Hematopoietic multipotent progenitor cell treated with erythropoietin and hydrocortisone succinate and interleukin-3 and kit ligand, for 17 days (in vitro differentiated cells): ENCODE data around the gene ANTXR2.
"Not testable (repeated sequence)": the region's sequence is repeated elsewhere in the genome, so short reads cannot be mapped to it uniquely, and the experiment has no call there.

Experiments
- DNase-seq: peaks from one replicate; pipeline ENCODE4 v3.0.0-alpha.2; 2015; ENCODE audit warnings: low spot score

ANTXR2 gene

GRCh38 chr4:80017125-80017854, 55.7 kb downstream of the ANTXR2 start:
- DNase-seq, result no peak

GRCh38 chr4:80016506-80016905, 56.5 kb downstream of the ANTXR2 start:
- DNase-seq, result no peak

DNA sequence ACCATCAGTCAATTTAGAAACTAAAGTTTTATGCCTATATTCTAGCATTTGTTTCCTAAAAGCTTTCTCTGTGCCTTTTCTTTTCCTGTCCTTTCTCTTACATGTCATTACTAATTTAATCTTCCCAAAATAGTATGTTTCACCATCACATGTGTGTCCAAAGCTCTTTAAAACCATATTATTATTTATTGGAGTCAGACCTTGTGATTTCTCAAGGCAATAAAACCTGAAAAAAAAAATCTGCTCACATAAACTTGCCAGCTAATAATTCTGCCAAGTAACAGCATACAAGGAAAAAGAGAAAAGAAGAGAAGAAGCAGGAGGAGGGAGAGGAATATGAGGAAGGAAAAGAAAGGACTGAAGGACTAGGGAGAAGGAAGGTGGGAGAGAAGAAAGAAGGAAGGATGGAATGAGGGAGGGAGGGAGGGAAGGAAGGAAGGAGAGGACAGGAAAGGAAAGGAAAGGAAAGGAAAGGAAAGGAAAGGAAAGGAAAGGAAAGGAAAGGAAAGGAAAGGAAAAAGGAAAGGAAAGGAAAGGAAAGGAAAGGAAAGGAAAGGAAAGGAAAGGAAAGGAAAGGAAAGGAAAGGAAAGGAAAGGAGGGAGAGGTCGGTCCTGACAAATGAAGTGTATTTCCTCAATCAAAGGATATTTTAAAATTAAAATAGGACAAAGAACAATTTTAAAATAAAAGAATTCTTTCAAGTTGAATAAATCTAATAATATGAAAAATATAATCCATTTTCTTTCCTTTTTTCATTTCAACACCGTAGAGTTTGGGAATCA, 57.4 kb downstream of the ANTXR2 start:
- DNase-seq, result no peak

DNA sequence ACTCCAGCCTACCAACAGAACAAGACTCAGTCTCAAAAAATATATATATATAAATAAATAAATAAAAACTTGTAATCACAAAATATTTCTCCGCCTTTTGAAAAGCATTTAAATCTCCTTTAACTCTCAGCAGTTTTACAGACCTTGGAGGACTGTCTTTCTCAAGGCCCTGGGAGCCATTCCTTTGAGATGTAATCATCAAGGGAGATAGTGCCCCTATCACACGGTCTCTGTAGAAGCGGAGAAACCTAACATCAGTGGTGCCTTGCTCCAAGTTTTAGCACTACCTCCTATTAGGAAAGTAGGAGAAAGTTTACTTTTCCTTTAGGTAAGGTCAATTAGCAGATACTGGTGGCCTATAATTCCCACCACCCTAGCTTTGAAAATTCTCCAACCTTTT, 58.5 kb downstream of the ANTXR2 start:
- no peak for DNase-seq

GRCh38 chr4:80012291-80012690, 60.7 kb downstream of the ANTXR2 start:
- no peak for DNase-seq

DNA sequence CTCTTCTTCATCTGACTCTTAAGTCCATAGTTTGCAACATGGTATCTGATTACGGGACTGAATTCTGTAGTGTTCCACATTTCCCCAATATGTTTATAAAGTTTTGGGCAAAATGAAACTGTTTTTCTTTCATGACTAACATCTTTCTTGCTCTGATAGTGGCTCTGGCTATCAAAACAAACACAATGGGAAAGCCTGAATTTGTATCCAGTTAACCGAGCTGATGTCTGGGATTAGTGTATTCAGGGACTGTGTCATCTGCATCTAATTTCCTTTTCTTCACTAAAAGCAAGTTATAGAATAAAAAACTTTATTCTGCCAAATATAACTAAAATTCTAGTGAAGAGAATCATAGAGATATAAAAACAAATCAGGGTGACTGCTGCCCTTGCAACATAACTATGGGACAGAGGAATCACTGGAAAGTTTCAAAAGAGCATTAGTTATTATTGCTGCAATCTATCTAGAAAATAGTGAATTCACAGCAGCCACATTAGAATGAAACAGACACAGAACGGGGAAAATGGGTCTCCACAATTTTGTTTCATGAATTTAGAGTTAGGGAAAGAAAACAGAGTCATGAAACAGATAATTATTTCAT, 61.3 kb downstream of the ANTXR2 start:
- DNase-seq, result no peak

DNA sequence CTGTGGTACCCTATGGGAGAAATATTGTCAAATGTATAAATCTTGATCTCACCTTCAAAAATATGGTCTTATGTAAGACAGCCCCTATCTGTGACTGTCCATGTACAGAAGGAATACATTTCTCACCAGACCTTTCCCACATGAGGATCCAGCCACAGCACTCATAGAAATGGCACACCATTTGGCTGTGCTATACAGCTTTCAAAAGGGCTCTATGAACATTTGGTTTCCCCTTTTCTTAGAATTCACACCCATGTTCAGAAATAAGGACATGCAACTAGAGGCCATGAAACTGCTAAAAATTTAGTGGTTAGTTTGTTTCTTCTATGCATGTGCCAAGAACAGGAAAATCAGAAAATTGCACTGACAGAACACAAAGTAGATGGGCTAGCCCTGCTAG, 62.7 kb downstream of the ANTXR2 start:
- DNase-seq, result no peak

- no peak for DNase-seq
Measured at GRCh38 chr4:80009806-80010205, 63.2 kb downstream of the ANTXR2 start.

DNA sequence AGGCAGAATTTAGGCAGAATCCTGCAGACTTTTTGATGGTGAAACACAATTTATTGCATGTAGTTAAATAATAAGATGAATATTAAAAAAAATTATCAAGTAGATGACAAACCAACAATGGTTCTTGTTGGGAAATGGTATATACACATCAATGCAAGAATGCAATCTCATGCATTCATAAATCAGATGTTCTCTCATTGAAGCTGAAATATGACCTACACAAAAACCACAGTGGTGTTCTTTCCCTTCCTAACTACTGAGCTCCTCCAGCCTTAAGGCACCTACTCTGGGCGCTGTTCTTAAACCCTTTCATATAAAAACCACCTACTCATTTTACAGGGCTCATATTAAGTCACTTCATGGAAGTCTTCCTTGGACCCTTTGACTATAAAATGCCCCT, 64.1 kb downstream of the ANTXR2 start:
- DNase-seq, result no peak

DNA sequence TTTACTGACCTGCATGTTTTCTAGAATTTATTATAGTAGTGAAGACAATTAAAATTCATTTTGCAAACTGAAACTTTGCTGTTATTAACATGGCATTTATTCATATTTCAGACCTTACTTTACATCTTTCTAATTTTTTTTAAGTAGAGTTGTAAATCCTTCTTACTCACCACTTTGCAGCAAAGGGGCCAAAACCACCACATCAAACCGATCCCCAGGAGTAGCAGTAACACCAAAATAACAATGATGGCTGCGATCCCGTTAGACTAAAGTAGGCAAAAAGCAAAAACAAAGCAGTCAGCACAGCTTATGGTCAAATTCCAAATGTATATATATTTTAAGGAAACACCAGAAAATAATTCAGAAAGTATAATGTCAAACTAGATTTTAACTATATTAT, 64.7 kb downstream of the ANTXR2 start:
- DNase-seq, result no peak

GRCh38 chr4:80007745-80008149, 65.3 kb downstream of the ANTXR2 start:
- no peak for DNase-seq

- no peak for DNase-seq
Measured at GRCh38 chr4:80006935-80007744, 65.9 kb downstream of the ANTXR2 start.

GRCh38 chr4:80005863-80006262, 67.2 kb downstream of the ANTXR2 start:
- DNase-seq, result no peak

GRCh38 chr4:80004319-80004718, 68.7 kb downstream of the ANTXR2 start:
- no peak for DNase-seq

- DNase-seq, result not testable (repeated sequence)
Measured at GRCh38 chr4:80002559-80002958, 70.5 kb downstream of the ANTXR2 start.

DNA sequence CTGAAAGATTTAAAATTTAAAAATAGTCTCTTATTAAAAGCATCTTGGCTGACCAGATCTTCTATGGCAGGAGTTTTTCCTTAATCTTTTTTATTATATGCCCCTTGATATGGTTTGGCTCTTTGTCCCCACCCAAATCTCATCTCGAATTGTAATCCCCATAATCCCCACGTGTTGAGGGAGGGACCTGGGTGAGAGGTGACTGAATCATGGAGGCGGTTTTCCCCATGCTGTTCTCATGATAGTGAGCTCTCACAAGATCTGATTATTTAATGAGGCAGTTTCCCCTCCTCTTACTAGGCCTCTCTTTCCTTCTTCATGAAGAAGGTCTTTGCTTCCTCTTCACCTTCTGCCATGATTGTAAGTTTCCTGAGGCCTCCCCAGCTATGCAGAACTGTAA, 74.0 kb downstream of the ANTXR2 start:
- DNase-seq, result not testable (repeated sequence)

DNA sequence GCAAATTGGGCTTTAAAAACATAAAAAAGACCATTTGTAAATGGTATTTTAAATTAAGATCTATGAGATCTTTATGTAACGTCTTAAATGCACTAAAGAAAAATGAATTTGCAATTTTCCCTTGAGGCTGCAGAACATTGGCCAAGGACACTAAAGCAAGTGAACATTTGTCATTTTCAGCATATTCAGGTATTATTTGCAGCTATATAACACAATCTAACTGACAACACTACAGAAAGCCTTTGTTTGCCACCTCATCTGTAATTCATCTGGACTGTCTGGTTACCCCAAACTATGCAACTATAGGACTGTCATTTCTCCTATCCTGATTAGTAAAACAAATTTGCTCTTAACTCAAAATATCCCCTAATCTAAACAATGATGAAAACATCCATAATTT, 74.8 kb downstream of the ANTXR2 start:
- no peak for DNase-seq

DNA sequence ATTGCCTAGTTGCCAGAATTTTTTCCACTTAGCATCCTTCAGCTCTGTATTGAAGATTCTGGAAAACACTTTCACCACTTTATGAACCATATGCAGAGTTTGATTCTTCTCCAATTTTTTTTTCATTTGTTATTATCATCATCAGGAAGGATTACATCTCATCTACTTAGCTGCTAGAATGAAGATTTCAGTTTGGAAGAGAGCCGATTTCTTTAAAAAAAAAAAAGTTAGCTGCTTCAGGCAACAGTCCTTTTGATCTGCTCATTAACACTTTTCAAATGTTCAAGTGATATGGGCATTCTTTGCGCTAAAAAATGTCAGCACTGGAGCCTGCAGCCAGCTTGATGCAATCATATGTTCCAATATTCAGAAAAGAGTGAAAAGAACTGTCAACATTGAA, 76.2 kb downstream of the ANTXR2 start:
- no peak for DNase-seq

- no peak for DNase-seq
Measured at GRCh38 chr4:79993476-79993875, 79.6 kb downstream of the ANTXR2 start.

GRCh38 chr4:79991601-79992000, 81.4 kb downstream of the ANTXR2 start:
- no peak for DNase-seq

DNA sequence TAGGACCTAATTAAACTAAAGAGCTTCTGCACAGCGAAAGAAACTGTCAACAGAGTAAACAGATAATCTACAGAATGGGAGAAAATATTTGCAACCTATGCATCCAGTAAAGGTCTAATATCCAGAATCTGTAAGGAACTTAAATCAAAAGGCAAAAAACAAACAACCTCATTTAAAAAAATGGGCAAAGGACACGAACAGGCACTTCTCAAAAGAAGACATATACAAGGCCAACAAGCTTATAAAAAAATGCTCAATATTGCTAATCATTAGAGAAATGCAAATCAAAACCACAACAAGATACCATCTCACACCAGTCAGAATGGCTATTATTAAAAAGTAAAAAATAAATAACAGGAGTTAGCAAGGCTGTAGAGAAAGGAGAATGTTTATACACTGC, 81.9 kb downstream of the ANTXR2 start:
- not testable (repeated sequence) for DNase-seq

DNA sequence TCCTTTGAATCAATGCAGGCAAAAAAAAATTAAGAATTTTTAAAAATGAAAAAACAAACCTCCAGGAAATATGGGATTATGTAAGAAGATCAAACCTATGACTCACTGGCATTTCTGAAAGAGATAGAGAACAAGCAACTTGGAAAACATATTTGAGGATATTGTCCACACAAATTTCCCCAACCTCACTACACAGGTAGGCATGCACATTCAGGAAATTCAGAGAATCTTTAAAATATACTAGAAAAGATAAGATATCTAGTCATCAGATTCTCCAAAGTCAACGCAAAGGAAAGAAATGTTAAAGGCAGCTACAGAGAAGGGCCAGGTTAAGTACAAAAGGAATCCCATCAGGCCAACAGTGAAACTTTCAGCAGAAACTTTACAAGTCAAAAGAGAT, 85.6 kb downstream of the ANTXR2 start:
- DNase-seq, result no peak
